DMS 273 treated with DMSO at 0.1 percent for 48 hours (cell line): ENCODE data around the gene RGS7.
"Not testable (repeated sequence)": the region's sequence is repeated elsewhere in the genome, so short reads cannot be mapped to it uniquely, and the experiment has no call there.

Source experiments
- DNase-seq: peaks from one replicate; lab custom pipeline; 2025; lab: John Stamatoyannopoulos, UW

Gene RGS7

GRCh38 chr1:241208910-241209379, 148.1 kb downstream of the RGS7 start:
- no peak for DNase-seq

- DNase-seq = no peak
Measured at GRCh38 chr1:241203817-241204216, 153.2 kb downstream of the RGS7 start.

- DNase-seq = no peak
Measured at GRCh38 chr1:241202401-241202800, 154.6 kb downstream of the RGS7 start.

GRCh38 chr1:241186716-241187115, 170.3 kb downstream of the RGS7 start:
- no peak for DNase-seq

GRCh38 chr1:241181971-241182370, 175.0 kb downstream of the RGS7 start:
- no peak for DNase-seq

DNA sequence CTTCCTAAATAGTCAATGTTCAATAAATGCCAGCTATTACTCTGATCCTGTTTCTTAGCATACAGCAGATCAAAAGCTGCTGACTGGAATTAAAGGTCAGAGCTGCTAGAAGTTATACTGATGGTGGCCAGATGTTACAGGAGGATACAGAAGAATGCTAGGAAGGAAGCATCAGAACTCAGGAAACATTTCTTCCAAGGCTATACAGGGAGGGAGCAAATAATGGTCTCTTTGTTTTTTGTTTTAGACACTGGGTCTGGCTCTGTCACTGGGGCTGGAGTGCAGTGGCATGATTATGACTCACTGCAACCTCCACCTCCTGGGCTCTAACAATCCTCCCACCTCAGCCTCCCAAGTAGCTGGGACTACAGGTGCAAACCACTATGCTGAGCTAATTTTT, 175.5 kb downstream of the RGS7 start:
- no peak for DNase-seq

GRCh38 chr1:241180569-241180968, 176.4 kb downstream of the RGS7 start:
- no peak for DNase-seq

DNA sequence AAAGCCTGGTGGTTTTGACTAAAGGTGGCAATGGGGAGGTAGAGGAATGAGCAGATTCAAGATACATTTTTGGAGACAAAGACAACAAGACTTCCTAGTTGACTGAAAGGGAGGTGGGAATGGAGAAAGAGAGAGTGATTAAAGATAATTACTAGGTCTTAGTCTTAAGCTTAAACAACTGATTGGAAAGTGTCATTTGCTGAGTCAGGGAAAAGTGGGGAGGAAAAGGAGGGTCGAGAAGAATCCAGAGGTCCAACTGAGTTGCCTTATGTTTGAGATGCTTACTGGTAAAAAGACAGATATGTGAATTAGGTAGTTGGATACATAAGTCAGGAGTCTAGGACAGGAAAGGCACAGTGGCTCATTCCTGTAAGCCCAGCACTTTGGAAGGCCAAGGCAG, 179.3 kb downstream of the RGS7 start:
- no peak for DNase-seq

GRCh38 chr1:241172486-241172885, 184.5 kb downstream of the RGS7 start:
- DNase-seq = no peak

DNA sequence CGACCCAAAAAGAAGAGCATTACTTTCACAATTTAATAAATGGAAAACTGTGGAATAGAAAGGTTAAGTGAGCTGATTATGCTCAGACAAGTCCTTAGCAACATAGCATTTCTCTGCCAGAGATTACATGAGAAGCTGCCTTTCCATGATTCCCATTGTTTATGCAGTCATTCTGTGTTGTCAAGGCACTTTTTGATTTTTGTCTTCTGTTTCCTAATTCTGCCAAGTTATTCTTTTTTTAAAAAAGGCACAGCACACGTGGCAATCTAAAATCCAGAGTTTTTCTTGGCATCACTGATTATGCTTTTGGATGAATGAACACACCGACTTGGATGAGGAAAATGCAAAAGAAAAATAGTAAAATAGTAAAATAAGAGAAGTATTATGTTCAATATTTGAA, 185.0 kb downstream of the RGS7 start:
- no peak for DNase-seq

GRCh38 chr1:241167121-241167630, 189.8 kb downstream of the RGS7 start:
- DNase-seq = no peak

GRCh38 chr1:241166625-241167024, 190.4 kb downstream of the RGS7 start:
- DNase-seq = no peak

- not testable (repeated sequence) for DNase-seq
Measured at GRCh38 chr1:241165256-241165655, 191.7 kb downstream of the RGS7 start.

DNA sequence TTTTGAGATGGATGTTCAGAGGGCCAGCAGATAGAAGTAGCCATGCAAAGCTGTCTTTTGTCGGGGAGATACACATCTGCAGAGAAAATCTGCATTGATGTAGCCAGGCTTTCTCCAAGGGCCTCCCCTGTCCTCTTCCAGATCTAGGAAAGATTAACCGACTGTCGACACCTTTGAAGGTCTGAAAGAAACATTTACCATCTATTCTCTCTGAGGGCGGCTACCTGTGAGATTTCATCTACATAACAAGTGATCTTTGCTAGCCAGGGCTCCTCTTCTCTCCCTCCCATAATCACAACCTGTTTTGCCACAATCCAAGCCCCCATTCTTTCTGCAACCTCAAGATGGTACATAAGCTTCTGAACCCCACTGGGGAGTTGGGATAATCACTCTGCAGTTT, 193.6 kb downstream of the RGS7 start:
- no peak for DNase-seq

DNA sequence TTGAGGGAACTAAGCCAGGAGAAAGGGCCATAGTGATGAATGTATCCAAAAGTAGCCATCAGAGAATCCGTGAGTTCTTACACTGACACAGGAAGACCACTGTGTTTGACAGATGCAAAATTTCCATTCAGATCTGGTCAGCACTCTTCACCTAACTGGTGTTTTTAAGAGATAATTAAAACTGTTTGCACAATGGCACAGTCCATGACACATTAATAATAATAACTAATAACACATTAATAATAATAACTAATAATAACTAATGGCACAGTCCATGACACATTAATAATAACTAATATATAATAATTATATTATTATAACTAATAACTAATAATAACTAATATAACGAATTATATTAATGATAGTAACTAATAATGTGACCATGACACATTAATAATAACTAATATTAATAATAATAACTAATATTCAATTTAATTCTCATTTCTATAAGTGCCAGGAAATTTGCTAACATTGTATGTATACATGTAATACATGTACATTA, 195.8 kb downstream of the RGS7 start:
- DNase-seq = no peak

- DNase-seq = no peak
Measured at GRCh38 chr1:241157435-241157834, 199.6 kb downstream of the RGS7 start.

- DNase-seq = no peak
Measured at GRCh38 chr1:241156231-241156965, 200.6 kb downstream of the RGS7 start.

DNA sequence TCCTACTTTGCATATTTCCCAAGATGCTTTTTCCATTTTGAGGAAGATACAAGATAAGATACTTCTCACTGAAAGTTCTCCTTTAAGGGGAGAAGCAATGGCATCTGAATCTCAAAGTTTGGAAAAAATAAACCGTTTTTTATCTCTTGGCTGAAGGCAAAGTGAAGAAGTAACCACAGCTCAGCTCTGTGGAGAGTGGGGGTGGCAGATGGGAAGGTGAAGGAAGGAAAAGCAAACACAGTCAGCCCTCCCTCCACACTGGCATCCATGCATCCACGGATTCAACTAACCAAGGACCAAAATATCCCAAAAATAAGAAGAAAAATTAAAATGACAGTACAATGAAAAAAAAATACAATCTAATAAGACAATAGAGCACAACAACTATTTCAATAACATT, 211.1 kb downstream of the RGS7 start:
- no peak for DNase-seq

DNA sequence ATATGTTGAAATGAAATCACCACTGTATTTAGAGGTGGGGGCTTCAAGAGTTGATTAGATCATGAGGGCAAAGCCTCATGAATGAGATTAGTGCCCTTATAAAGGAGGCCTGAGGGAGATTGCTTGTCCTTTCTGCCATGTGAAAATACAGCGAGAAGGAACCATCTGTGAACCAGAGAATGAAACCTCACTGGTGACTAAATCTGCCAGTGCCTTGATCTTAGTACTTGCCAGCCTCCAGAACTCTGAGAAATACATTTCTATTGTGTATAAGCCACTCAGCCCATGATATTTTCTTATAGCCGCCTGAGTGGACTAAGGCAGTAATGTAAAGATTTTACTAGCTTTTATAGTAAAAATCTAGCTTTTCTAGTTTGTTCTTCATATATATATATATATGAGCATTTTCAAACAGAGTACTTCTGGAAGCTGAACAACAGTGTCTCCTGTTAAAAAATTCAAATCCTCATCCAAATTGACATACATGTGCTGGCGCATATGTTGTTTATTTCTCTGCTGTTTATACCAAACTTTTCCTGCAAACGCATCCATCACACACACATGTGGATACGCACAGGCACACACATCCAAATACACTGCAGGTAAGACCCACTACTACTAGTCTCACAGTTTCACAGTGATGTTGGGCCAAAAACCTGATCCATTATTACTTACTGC, 213.1 kb downstream of the RGS7 start:
- DNase-seq = no peak

- no peak for DNase-seq
Measured at GRCh38 chr1:241142493-241142892, 214.5 kb downstream of the RGS7 start.

GRCh38 chr1:241141646-241142045, 215.4 kb downstream of the RGS7 start:
- not testable (repeated sequence) for DNase-seq

- DNase-seq = no peak
Measured at GRCh38 chr1:241140670-241141069, 216.3 kb downstream of the RGS7 start.

DNA sequence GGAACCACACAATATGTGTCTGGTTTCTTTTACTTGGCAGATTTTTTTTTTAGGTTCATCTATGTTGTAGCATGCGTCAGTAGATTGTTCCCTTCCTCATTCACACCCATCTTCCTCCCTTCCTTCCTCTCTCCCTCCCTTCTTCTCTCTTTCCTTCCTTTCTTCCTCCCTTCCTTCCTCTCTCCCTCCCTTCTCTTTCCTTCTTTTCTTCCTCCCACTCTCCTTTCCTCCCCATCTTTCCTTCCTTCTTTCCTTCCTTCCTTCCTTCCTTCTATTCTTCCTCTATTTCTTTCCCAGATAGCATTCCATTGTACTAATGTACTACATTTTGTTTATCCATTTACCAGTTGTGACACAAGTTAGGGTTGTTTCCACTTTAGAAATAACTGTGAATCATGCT, 218.0 kb downstream of the RGS7 start:
- DNase-seq = no peak
